ENCODE measurements around the gene MAGEB17. TPM values are rescaled to one million over a fixed set of nuclear protein-coding genes. Genes with fewer than 3 reads are reported as not detected.

MAGEB17 gene
- total RNA-seq, 1 experiment from 2014 or later = not detected

DNA sequence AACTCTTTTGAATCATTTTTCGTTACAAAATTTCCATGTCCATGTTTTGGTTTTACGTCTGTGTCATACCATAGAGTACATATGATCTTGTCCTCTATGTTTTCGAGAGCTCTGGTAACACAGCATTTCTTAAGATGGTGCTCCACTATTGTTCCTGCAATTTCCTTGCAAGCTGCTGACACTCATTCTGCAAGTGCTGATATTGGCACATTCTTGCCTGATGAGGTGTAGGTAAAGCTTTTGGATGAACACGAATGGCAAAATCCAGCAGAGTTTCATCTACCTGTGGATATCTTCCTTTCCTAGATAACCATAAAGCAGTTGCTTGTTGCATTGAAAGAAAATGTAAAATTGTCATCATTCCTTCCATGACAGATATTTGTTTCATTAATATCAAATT lies 41.3 kb downstream of the MAGEB17 start:
- no peak for DNase-seq (ENCODE audit: low read depth)

DNA sequence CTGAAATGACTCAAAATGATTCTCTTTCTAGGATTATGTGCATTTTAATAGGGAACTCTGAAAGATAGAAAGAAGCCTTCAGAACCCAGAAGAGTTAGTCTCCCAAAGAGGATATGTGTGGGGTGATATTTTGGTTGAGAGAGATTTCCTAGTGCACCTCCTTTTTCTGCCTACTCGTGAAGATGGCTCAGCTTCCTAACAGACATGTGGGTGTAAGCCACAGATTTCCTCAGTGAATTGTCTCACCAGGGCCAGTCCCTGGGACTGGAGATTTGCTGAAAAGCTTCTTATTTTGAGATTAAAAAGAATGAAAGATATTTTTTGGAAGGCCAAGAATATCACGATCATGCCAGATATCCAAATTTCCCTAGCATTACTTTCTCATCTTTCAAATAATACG lies 42.8 kb downstream of the MAGEB17 start:
- DNase-seq (ENCODE audit: low read depth) = no peak

DNA sequence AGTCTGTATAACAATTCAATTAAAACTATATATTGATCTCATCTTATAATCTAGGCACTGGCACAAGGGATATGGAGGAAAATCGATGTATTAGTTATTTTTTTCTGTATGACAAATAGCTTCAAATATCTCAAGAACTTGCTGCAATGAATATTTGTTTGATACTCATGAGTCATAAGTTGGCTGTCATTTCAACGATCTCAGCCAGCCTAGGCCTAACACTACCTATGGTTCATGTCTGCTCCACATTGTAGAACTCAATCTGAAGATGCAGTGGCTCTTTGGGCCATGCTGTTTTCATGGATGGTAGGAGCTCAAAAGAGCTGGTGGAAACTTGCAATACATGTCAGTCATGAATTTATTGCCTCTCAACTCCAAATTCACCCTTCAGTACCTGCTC lies 44.7 kb downstream of the MAGEB17 start:
- DNase-seq (ENCODE audit: low read depth) = peak; percentile 36

- DNase-seq (ENCODE audit: low read depth) = peak; percentile 29
Observed at GRCh38 chrX:16212436-16212835, 45.2 kb downstream of the MAGEB17 start.

DNA sequence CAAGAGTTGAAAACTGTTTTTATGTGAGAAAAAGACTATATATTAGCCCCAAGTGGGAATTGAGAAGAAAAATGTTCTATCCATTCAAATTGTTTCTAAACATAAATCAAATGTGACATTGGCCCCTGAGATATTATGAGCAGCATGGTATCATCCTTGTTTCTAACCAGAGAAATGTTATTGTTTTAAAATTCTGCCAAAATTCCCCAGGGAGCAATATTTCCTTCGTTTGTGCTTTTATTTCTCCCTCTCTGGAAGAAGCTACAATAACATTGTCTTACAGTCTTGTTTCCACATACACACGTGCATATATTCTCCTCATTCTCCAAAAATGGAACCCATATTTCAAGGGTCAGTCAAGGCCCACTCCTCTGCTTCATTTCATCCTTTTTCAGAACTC lies 46.7 kb downstream of the MAGEB17 start:
- no peak for DNase-seq (ENCODE audit: low read depth)

DNA sequence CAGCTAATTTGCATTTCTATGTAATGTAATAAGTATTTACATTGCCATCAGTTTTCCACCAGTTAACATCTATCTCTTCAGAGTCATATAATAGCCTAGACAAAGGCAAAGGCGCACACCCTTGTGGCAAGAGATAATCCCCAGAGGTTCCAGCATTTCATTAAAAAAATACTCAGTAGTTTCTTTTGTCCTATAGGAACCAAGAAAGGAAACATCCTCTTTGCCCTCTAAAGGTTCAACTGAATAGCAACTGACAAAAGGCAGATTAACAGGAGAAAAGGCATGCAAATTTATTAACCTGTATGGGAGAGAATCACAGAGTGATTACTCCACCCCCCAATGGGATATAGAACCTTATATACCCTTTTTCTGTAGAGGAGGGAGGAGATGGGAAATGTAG lies 48.4 kb downstream of the MAGEB17 start:
- no peak for DNase-seq (ENCODE audit: low read depth)

Other genes starting within 250 kb of the MAGEB17 start
- gene GRPR, start 43.9 kb upstream of the MAGEB17 start, total RNA-seq (2014; rRNA removed; shearing (Covaris generic)) = not detected in 2 replicates

Data from HT1080 (cell line).